ENCODE data around the gene KRT35. TPM values are rescaled to one million over a fixed set of nuclear protein-coding genes. Genes with fewer than 3 reads are reported as not detected.

KRT35 gene
- total RNA-seq, 4 donors from 2014 or later = not detected

DNA sequence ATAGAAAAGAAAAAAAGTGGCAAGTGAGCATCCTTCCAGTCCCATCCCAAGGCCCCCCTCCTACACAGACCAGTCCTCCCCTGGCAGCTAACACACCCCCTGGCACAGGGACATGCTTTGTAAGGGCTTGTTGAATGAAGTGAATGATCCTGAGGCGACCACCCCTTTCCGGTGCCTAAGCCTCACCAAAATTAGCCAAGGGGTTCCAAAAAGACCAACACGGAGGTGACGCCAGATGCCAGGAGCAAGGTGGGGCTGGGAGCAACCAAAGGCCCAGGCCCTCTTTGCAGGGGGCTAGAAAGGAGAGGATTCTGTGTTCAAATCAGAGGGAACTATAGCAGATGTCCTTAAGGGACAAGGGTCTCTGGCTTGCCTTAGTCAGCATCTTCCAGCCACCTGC is 5.5 kb downstream of the KRT35 start:
- no peaks in the 10 kb centered on the region for H3K36me3 ChIP-seq
- peaks cover 0 to 4% of the 10 kb centered on the region in 2 donors for H3K4me1 ChIP-seq
- intact Hi-C loops (cut with DNase I; ENCODE audit: low total_unique reads) = no loop called here
- in situ Hi-C loops (cut with MboI; ENCODE audit: low sequenced_read_pairs in 4 of 4) = loop anchor here in 1 of 4 donors (25.0 kb wide), 1 partner anchor 563 kb away; no protein-coding TSS in a partner anchor
- ATAC-seq (no peak), DNase-seq (no peak)
- H3K27ac ChIP-seq = peak overlapping the region in 2 of 4 donors; percentile 3 to 44
- no peak overlapping the region for H3K4me3 ChIP-seq
- TF ChIP-seq, protein P1, sequence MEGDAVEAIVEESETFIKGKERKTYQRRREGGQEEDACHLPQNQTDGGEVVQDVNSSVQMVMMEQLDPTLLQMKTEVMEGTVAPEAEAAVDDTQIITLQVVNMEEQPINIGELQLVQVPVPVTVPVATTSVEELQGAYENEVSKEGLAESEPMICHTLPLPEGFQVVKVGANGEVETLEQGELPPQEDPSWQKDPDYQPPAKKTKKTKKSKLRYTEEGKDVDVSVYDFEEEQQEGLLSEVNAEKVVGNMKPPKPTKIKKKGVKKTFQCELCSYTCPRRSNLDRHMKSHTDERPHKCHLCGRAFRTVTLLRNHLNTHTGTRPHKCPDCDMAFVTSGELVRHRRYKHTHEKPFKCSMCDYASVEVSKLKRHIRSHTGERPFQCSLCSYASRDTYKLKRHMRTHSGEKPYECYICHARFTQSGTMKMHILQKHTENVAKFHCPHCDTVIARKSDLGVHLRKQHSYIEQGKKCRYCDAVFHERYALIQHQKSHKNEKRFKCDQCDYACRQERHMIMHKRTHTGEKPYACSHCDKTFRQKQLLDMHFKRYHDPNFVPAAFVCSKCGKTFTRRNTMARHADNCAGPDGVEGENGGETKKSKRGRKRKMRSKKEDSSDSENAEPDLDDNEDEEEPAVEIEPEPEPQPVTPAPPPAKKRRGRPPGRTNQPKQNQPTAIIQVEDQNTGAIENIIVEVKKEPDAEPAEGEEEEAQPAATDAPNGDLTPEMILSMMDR (IDR thresholded peaks at IDR 0.05 in 4 of 5, conservative IDR thresholded peaks at IDR 0.05 in 1 of 5) = no peak
- TF ChIP-seq POLR2A (IDR thresholded peaks at IDR 0.05) = no peak
- H3K9me3 ChIP-seq = no peaks in the 10 kb centered on the region
- no peaks in the 10 kb centered on the region for H3K27me3 ChIP-seq

DNA sequence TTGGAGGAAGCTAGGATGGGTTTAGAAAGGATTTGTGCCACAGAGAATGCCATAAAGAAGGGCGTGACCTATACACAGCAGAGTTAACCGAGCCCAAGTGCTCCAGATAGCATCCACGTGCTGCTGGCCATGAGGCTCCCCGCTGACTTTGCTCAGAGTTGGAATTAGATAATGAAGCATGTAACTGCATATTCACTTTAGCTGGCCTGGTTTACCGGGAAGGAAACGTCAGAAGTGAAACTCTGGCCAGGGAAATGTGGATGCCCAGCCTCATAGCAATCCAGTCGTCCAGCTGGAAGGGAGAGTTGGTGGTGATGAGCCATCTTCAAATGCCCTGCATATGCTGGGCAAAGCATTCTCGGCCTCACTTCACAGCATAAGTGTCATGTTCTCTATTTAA is 6.1 kb downstream of the KRT35 start:
- Histone ChIP-seq H3K4me3 (no peak overlapping the region), H3K4me1 (peaks cover 0 to 4% of the 10 kb centered on the region in 2 donors), H3K27ac (peak overlapping the region in 2 of 4 donors; percentile 3 to 44), H3K9me3 (no peaks in the 10 kb centered on the region), H3K27me3 (no peaks in the 10 kb centered on the region), H3K36me3 (no peaks in the 10 kb centered on the region)
- ATAC-seq (peak; percentile 62 to 82), DNase-seq (no peak)
- in situ Hi-C loops (cut with MboI; ENCODE audit: low sequenced_read_pairs in 4 of 4) (loop anchor here in 1 of 4 donors (25.0 kb wide), 1 partner anchor 563 kb away; no protein-coding TSS in a partner anchor), intact Hi-C loops (cut with DNase I; ENCODE audit: low total_unique reads) (no loop called here)
- TF ChIP-seq, protein P1 (IDR thresholded peaks at IDR 0.05 in 4 of 5, conservative IDR thresholded peaks at IDR 0.05 in 1 of 5) = no peak
- TF ChIP-seq POLR2A (IDR thresholded peaks at IDR 0.05) = no peak

DNA sequence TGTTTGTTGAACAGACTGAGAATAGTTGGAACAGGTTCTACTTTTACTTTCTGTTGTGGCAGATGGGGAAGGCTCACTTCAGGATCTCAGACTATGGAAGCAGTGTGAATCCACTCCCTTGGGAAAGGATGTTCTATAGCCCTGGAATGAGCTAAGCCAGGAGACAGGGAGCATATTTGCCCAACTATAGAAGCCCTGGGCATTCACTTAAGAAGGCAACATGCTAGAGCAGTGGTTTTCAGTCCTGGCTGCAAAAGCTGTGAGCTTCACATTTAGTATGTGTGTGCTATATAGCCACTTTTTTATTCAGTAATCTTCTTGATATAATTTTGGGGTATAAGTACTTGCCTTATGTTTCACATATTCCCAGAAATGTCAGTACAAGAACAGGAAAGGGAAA is 12.6 kb downstream of the KRT35 start:
- in situ Hi-C loops (cut with MboI; ENCODE audit: low sequenced_read_pairs in 4 of 4) = no loop called here
- Histone ChIP-seq H3K27me3 (peaks cover 0 to 2% (median 0%) of the 10 kb centered on the region in 3 donors), H3K36me3 (no peaks in the 10 kb centered on the region), H3K4me3 (no peak overlapping the region), H3K4me1 (no peaks in the 10 kb centered on the region), H3K9me3 (no peaks in the 10 kb centered on the region), H3K27ac (no peak overlapping the region)
- no peak for ATAC-seq
- TF ChIP-seq, protein P1 (IDR thresholded peaks at IDR 0.05 in 4 of 5, conservative IDR thresholded peaks at IDR 0.05 in 1 of 5) = no peak
- TF ChIP-seq POLR2A (IDR thresholded peaks at IDR 0.05) = no peak
- no peak for DNase-seq
- intact Hi-C loops (cut with DNase I; ENCODE audit: low total_unique reads) = no loop called here

DNA sequence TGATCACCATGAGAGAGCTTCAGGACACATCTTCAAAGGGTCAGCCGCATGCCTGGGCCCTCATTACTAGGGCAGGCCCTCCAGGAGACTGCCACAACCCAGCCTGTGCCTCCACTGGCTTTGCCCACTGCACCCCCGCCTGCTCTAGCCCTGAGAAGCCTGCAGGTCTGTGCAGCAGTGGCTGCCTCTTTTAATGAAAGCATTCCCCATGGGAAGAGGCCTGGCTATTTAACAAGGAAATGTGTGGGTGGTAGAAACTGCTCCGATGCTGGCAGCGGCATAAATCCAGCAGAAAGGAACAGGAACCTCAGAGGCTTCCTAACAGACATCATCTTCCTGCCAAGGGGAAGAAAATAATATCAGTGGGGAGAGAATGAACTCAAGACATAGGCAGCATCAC is 13.4 kb downstream of the KRT35 start:
- Histone ChIP-seq H3K36me3 (no peaks in the 10 kb centered on the region), H3K27ac (no peak overlapping the region), H3K4me1 (no peaks in the 10 kb centered on the region), H3K27me3 (peaks cover 0 to 2% (median 0%) of the 10 kb centered on the region in 3 donors), H3K4me3 (no peak overlapping the region), H3K9me3 (no peaks in the 10 kb centered on the region)
- intact Hi-C loops (cut with DNase I; ENCODE audit: low total_unique reads) = no loop called here
- ATAC-seq (no peak), DNase-seq (no peak)
- in situ Hi-C loops (cut with MboI; ENCODE audit: low sequenced_read_pairs in 4 of 4) = no loop called here
- TF ChIP-seq, protein P1 (IDR thresholded peaks at IDR 0.05 in 4 of 5, conservative IDR thresholded peaks at IDR 0.05 in 1 of 5) = no peak
- no peak for TF ChIP-seq POLR2A (IDR thresholded peaks at IDR 0.05)

GRCh38 chr17:41466988-41467387 is 14.0 kb downstream of the KRT35 start, which contains the start of gene KRT32:
Gene KRT32 (minus strand): TSS chr17:41467386. CDS start chr17:41467325, 61 bp downstream.
- Histone ChIP-seq H3K27ac (no peak within 1 kb of the TSS), H3K4me1 (no peaks in the 10 kb centered on the region), H3K27me3 (peaks cover 0 to 2% (median 0%) of the 10 kb centered on the region in 3 donors), H3K36me3 (no peaks in the 10 kb centered on the region), H3K9me3 (no peaks in the 10 kb centered on the region), H3K4me3 (no peak within 1 kb of the TSS)
- DNase-seq (no peak), ATAC-seq (no peak)
- in situ Hi-C loops (cut with MboI; ENCODE audit: low sequenced_read_pairs in 4 of 4) = no loop called here
- intact Hi-C loops (cut with DNase I; ENCODE audit: low total_unique reads) = no loop called here
- TF ChIP-seq, protein P1 (IDR thresholded peaks at IDR 0.05 in 4 of 5, conservative IDR thresholded peaks at IDR 0.05 in 1 of 5) = no peak
- no peak for TF ChIP-seq POLR2A (IDR thresholded peaks at IDR 0.05)

Data from gastrocnemius medialis (tissue), 4 donors.